HEK293 (cell line): ENCODE data around the gene GZMB.

Experiments
- CTCF ChIP-seq: fragments of 450-650 bp; formaldehyde crosslinking; IDR thresholded peaks from 2 replicates; pipeline ENCODE4 v1.5.1; 2016; ENCODE audit warnings: missing biosample characterization, missing genetic modification characterization
- FEZF1 ChIP-seq: fragments of 450-650 bp; formaldehyde crosslinking; IDR thresholded peaks from 2 replicates; pipeline ENCODE4 v1.5.1; 2016; ENCODE audit warnings: missing biosample characterization, missing genetic modification characterization
- TCF7L2 ChIP-seq: IDR thresholded peaks from 2 replicates; pipeline ENCODE4 v1.6.1; 2011; ENCODE audit warnings: low read depth, mild to moderate bottlenecking, inconsistent platforms, low read length, moderate library complexity, borderline replicate concordance
- ZFP41 ChIP-seq: fragments of 450-650 bp; formaldehyde crosslinking; IDR thresholded peaks from 2 replicates; pipeline ENCODE4 v1.5.1; 2016; ENCODE audit warnings: missing biosample characterization, missing genetic modification characterization, borderline replicate concordance
- ZNF121 ChIP-seq: fragments of 450-650 bp; formaldehyde crosslinking; IDR thresholded peaks from 2 replicates; pipeline ENCODE4 v1.5.1; 2016; ENCODE audit warnings: missing biosample characterization, missing genetic modification characterization
- ZNF214 ChIP-seq: fragments of 450-650 bp; formaldehyde crosslinking; IDR thresholded peaks from 2 replicates; pipeline ENCODE4 v1.5.1; 2017; ENCODE audit warnings: missing biosample characterization, mild to moderate bottlenecking, missing genetic modification characterization, borderline replicate concordance
- ZNF274 ChIP-seq, 2 experiments: fragments of 200-500 bp in 1 of 2; fragments of 450-650 bp in 1 of 2; sonication (Bioruptor generic) in 1 of 2; formaldehyde crosslinking in 1 of 2; IDR thresholded peaks; 2 replicates each; pipeline versions ENCODE4 v1.5.1 to v1.6.1; 2014 to 2016; ENCODE audit warnings: borderline replicate concordance in 1 of 2, inconsistent platforms in 1 of 2, low read length in 1 of 2, missing biosample characterization in 1 of 2, missing genetic modification characterization in 1 of 2
- ZNF510 ChIP-seq: fragments of 450-650 bp; formaldehyde crosslinking; IDR thresholded peaks from 2 replicates; pipeline ENCODE4 v1.5.1; 2018; ENCODE audit warnings: mild to moderate bottlenecking, missing genetic modification characterization, missing biosample characterization; ENCODE audit not compliant: insufficient replicate concordance
- TF ChIP-seq, protein P1 (sequence below): fragments of 450-650 bp; formaldehyde crosslinking; IDR thresholded peaks from 2 replicates; pipeline ENCODE4 v1.5.1; 2016; ENCODE audit warnings: missing biosample characterization, missing genetic modification characterization
- TF ChIP-seq, protein P2 (sequence below): fragments of 450-650 bp; formaldehyde crosslinking; IDR thresholded peaks from 2 replicates; pipeline ENCODE4 v1.5.1; 2016; ENCODE audit warnings: missing biosample characterization, missing genetic modification characterization, low read depth

- TF ChIP-seq CTCF (tag by site-specific recombination), result no peak
- TF ChIP-seq TCF7L2, result no peak
- TF ChIP-seq, protein P1, sequence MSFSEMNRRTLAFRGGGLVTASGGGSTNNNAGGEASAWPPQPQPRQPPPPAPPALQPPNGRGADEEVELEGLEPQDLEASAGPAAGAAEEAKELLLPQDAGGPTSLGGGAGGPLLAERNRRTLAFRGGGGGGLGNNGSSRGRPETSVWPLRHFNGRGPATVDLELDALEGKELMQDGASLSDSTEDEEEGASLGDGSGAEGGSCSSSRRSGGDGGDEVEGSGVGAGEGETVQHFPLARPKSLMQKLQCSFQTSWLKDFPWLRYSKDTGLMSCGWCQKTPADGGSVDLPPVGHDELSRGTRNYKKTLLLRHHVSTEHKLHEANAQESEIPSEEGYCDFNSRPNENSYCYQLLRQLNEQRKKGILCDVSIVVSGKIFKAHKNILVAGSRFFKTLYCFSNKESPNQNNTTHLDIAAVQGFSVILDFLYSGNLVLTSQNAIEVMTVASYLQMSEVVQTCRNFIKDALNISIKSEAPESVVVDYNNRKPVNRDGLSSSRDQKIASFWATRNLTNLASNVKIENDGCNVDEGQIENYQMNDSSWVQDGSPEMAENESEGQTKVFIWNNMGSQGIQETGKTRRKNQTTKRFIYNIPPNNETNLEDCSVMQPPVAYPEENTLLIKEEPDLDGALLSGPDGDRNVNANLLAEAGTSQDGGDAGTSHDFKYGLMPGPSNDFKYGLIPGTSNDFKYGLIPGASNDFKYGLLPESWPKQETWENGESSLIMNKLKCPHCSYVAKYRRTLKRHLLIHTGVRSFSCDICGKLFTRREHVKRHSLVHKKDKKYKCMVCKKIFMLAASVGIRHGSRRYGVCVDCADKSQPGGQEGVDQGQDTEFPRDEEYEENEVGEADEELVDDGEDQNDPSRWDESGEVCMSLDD (tag by site-specific recombination), result no peak
- TF ChIP-seq ZNF274 (IDR thresholded peaks at IDR 0.05; ENCODE audit: low read length), result no peak
- TF ChIP-seq ZNF274 (tag by site-specific recombination; IDR thresholded peaks at IDR 0.05; ENCODE audit: borderline replicate concordance), result no peak
- TF ChIP-seq ZNF214 (tag by site-specific recombination), result no peak
- TF ChIP-seq ZNF121, result no peak
- TF ChIP-seq ZNF510 (tag by site-specific recombination), result no peak
- TF ChIP-seq FEZF1, result no peak
- TF ChIP-seq, protein P2, sequence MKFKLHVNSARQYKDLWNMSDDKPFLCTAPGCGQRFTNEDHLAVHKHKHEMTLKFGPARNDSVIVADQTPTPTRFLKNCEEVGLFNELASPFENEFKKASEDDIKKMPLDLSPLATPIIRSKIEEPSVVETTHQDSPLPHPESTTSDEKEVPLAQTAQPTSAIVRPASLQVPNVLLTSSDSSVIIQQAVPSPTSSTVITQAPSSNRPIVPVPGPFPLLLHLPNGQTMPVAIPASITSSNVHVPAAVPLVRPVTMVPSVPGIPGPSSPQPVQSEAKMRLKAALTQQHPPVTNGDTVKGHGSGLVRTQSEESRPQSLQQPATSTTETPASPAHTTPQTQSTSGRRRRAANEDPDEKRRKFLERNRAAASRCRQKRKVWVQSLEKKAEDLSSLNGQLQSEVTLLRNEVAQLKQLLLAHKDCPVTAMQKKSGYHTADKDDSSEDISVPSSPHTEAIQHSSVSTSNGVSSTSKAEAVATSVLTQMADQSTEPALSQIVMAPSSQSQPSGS (tag by site-specific recombination), result no peak
- no peak for TF ChIP-seq ZFP41
Observed at GRCh38 chr14:24679248-24679961, 45.4 kb upstream of the GZMB start.
